Lower lobe of right lung (tissue), 2 donors: ENCODE measurements around the gene USP7. TPM values are rescaled to one million over a fixed set of nuclear protein-coding genes. Genes with fewer than 3 reads are reported as not detected.

Experiments
- ATAC-seq, 2 donors: fragments of 200-7000 bp; cut with Tn5 transposase; one replicate each; pipeline ENCODE4 v1.9.1; 2020 to 2022; ENCODE audit warnings: mild to moderate bottlenecking in 2 of 2, moderate library complexity in 2 of 2
- DNase-seq: peaks from one replicate; pipeline ENCODE4 v3.0.0-alpha.2; 2020
- H3K27ac ChIP-seq: fragments of 200-600 bp; one replicate; pipeline ENCODE4 v1.8.0; 2022
- H3K27me3 ChIP-seq: fragments of 200-600 bp; one replicate; pipeline ENCODE4 v1.8.0; 2022; ENCODE audit warnings: low read depth
- H3K36me3 ChIP-seq: fragments of 200-600 bp; one replicate; pipeline ENCODE4 v1.8.0; 2022; ENCODE audit warnings: mild to moderate bottlenecking
- H3K4me1 ChIP-seq: fragments of 200-600 bp; one replicate; pipeline ENCODE4 v1.8.0; 2022
- H3K4me3 ChIP-seq: fragments of 200-600 bp; one replicate; pipeline ENCODE4 v1.8.0; 2022; ENCODE audit warnings: mild to moderate bottlenecking
- H3K9me3 ChIP-seq: fragments of 200-600 bp; one replicate; pipeline ENCODE4 v1.8.0; 2022
- intact Hi-C: fragments of 100-400 bp; cut with DNase I; formaldehyde crosslinking; loops from one replicate; pipeline ENCODE4 v1.11.0; 2022
- total RNA-seq: library from RNA; stranded (reverse); fragmentation: NEBNext Ultra II Directional; extraction: Animal tissue kit (Norgen Biotek cat#: 25700); gene quantifications from one replicate; pipeline ENCODE4 v1.2.1, GENCODE V29; 2021
- TF ChIP-seq, protein P1 (sequence below): fragments of 200-600 bp; IDR thresholded peaks from one replicate; pipeline ENCODE4 v1.8.0; 2022; ENCODE audit warnings: antibody characterized with exemption, mild to moderate bottlenecking
- donor health status: DM: no; HTN: yes; CAD: no; lungs with severe emphysema.

USP7 gene
- total RNA-seq, 1 donor from 2014 or later, result 87.5 TPM

DNA sequence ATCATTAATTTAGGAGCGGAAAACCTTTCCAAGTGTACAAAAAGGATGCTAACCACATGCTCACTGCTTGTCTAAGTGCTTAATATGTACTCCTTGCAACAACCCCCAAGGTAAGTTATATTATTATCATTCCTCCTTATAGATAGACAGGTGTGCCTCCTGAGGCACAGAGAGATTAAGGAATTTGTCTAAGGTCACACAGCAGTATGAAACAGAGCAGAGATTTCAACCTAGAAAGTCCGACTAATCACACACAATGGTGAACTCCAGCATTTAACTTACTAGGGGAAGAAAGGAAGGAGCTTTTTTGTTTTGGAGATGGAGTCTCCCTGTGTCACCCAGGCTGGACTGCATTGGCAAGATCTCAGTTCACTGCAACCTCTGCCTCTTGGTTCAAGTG is 37.0 kb upstream of the USP7 start:
- intact Hi-C loops, result no loop called here

GRCh38 chr16:8999800-9000199 is 36.1 kb upstream of the USP7 start:
- Histone ChIP-seq H3K4me3 (no peak overlapping the region), H3K36me3 (no peaks in the 10 kb centered on the region), H3K4me1 (no peaks in the 10 kb centered on the region), H3K27me3 (no peaks in the 10 kb centered on the region), H3K9me3 (no peaks in the 10 kb centered on the region), H3K27ac (no peak overlapping the region)
- ATAC-seq (no peak), DNase-seq (no peak)
- intact Hi-C loops, result no loop called here
- TF ChIP-seq, protein P1, sequence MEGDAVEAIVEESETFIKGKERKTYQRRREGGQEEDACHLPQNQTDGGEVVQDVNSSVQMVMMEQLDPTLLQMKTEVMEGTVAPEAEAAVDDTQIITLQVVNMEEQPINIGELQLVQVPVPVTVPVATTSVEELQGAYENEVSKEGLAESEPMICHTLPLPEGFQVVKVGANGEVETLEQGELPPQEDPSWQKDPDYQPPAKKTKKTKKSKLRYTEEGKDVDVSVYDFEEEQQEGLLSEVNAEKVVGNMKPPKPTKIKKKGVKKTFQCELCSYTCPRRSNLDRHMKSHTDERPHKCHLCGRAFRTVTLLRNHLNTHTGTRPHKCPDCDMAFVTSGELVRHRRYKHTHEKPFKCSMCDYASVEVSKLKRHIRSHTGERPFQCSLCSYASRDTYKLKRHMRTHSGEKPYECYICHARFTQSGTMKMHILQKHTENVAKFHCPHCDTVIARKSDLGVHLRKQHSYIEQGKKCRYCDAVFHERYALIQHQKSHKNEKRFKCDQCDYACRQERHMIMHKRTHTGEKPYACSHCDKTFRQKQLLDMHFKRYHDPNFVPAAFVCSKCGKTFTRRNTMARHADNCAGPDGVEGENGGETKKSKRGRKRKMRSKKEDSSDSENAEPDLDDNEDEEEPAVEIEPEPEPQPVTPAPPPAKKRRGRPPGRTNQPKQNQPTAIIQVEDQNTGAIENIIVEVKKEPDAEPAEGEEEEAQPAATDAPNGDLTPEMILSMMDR, result no peak

More for the DNA sequence above, 37.0 kb upstream of the USP7 start:
- H3K27ac ChIP-seq, result no peak overlapping the region
- TF ChIP-seq, protein P1, result no peak
- DNase-seq (no peak), ATAC-seq (no peak)
- no peak overlapping the region for H3K4me3 ChIP-seq
- no peaks in the 10 kb centered on the region for H3K36me3 ChIP-seq
- no peaks in the 10 kb centered on the region for H3K27me3 ChIP-seq
- no peaks in the 10 kb centered on the region for H3K4me1 ChIP-seq
- H3K9me3 ChIP-seq, result no peaks in the 10 kb centered on the region

GRCh38 chr16:8998108-8998507 is 34.4 kb upstream of the USP7 start:
- ATAC-seq (no peak), DNase-seq (no peak)
- Histone ChIP-seq H3K27me3 (no peaks in the 10 kb centered on the region), H3K4me3 (no peak overlapping the region), H3K9me3 (no peaks in the 10 kb centered on the region), H3K36me3 (no peaks in the 10 kb centered on the region), H3K4me1 (no peaks in the 10 kb centered on the region), H3K27ac (no peak overlapping the region)
- intact Hi-C loops, result no loop called here
- TF ChIP-seq, protein P1, result no peak

GRCh38 chr16:8996891-8997290 is 33.2 kb upstream of the USP7 start:
- no peak overlapping the region for H3K27ac ChIP-seq
- intact Hi-C loops, result no loop called here
- H3K36me3 ChIP-seq, result no peaks in the 10 kb centered on the region
- DNase-seq (no peak), ATAC-seq (no peak)
- no peak overlapping the region for H3K4me3 ChIP-seq
- H3K27me3 ChIP-seq, result no peaks in the 10 kb centered on the region
- H3K9me3 ChIP-seq, result no peaks in the 10 kb centered on the region
- TF ChIP-seq, protein P1, result no peak
- H3K4me1 ChIP-seq, result no peaks in the 10 kb centered on the region

GRCh38 chr16:8990445-8990844 is 26.7 kb upstream of the USP7 start:
- H3K27me3 ChIP-seq, result no peaks in the 10 kb centered on the region
- H3K4me1 ChIP-seq, result no peaks in the 10 kb centered on the region
- TF ChIP-seq, protein P1, result no peak
- H3K4me3 ChIP-seq, result no peak overlapping the region
- intact Hi-C loops, result no loop called here
- no peaks in the 10 kb centered on the region for H3K9me3 ChIP-seq
- DNase-seq (no peak), ATAC-seq (no peak)
- no peak overlapping the region for H3K27ac ChIP-seq
- no peaks in the 10 kb centered on the region for H3K36me3 ChIP-seq
